ENCODE results near the gene PDCD11.
"Not testable (repeated sequence)": the region's sequence is repeated elsewhere in the genome, so short reads cannot be mapped to it uniquely, and the experiment has no call there.

Gene PDCD11

GRCh38 chr10:103355906-103356599, 40.4 kb upstream of the PDCD11 start:
- no peak for TF ChIP-seq CTCF (conservative IDR thresholded peaks at IDR 0.05; ENCODE audit: control insufficient read depth, insufficient read depth, low read depth, low read length)
- DNase-seq (ENCODE audit: low read depth): no peak

GRCh38 chr10:103359493-103359892, 36.9 kb upstream of the PDCD11 start:
- not testable (repeated sequence) for DNase-seq (ENCODE audit: low read depth); H3K4me3 ChIP-seq (ENCODE audit: control insufficient read depth, low read depth, low read length)

More at GRCh38 chr10:103355906-103356599, 40.4 kb upstream of the PDCD11 start:
- no peak overlapping the region for H3K4me3 ChIP-seq (ENCODE audit: control insufficient read depth, low read depth, low read length)

- not testable (repeated sequence) for H3K4me3 ChIP-seq (ENCODE audit: control insufficient read depth, low read depth, low read length)
- DNase-seq (ENCODE audit: low read depth): peak; percentile 2
These were observed 35.6 kb upstream of the PDCD11 start for GRCh38 chr10:103360791-103361190.

GRCh38 chr10:103367379-103367781, 29.0 kb upstream of the PDCD11 start:
- DNase-seq (ENCODE audit: low read depth): no peak
- TF ChIP-seq CTCF (conservative IDR thresholded peaks at IDR 0.05; ENCODE audit: control insufficient read depth, insufficient read depth, low read depth, low read length): no peak
- peak overlapping the region; percentile 71 for H3K4me3 ChIP-seq (ENCODE audit: control insufficient read depth, low read depth, low read length)

GRCh38 chr10:103367782-103368518, 28.5 kb upstream of the PDCD11 start, which contains the start of gene TAF5:
Gene TAF5 (plus strand): TSS chr10:103367976. CDS start chr10:103367990, 14 bp downstream.
- TF ChIP-seq CTCF (conservative IDR thresholded peaks at IDR 0.05; ENCODE audit: control insufficient read depth, insufficient read depth, low read depth, low read length): no peak
- H3K4me3 ChIP-seq (ENCODE audit: control insufficient read depth, low read depth, low read length): peak within 1 kb of the TSS; percentile 71
- DNase-seq (ENCODE audit: low read depth): peak; percentile 94

- H3K4me3 ChIP-seq (ENCODE audit: control insufficient read depth, low read depth, low read length): no peak overlapping the region
- DNase-seq (ENCODE audit: low read depth): no peak
- TF ChIP-seq CTCF (conservative IDR thresholded peaks at IDR 0.05; ENCODE audit: control insufficient read depth, insufficient read depth, low read depth, low read length): no peak
These were observed 22.9 kb upstream of the PDCD11 start for GRCh38 chr10:103373544-103373943.

- H3K4me3 ChIP-seq (ENCODE audit: control insufficient read depth, low read depth, low read length): no peak overlapping the region
- TF ChIP-seq CTCF (conservative IDR thresholded peaks at IDR 0.05; ENCODE audit: control insufficient read depth, insufficient read depth, low read depth, low read length): no peak
- no peak for DNase-seq (ENCODE audit: low read depth)
These were observed 22.2 kb upstream of the PDCD11 start for GRCh38 chr10:103374263-103374662.
